HEK293 (cell line): ENCODE data around the gene KCNK3.

ENCODE experiments used
- CTCF ChIP-seq: fragments of 450-650 bp; formaldehyde crosslinking; IDR thresholded peaks from 2 replicates; pipeline ENCODE4 v1.5.1; 2016; ENCODE audit warnings: missing biosample characterization, missing genetic modification characterization
- GLI4 ChIP-seq: fragments of 450-650 bp; formaldehyde crosslinking; IDR thresholded peaks from 2 replicates; pipeline ENCODE4 v1.5.1; 2016; ENCODE audit warnings: missing biosample characterization, missing genetic modification characterization
- HIC1 ChIP-seq: fragments of 450-650 bp; formaldehyde crosslinking; IDR thresholded peaks from 2 replicates; pipeline ENCODE4 v1.5.1; 2016; ENCODE audit warnings: missing biosample characterization, missing genetic modification characterization
- HOXC10 ChIP-seq: sonication (generic); formaldehyde crosslinking; IDR thresholded peaks from 2 replicates; pipeline ENCODE4 v1.8.1; 2023; ENCODE audit warnings: mild to moderate bottlenecking, missing genetic modification reagents
- PBX3 ChIP-seq: sonication (generic); formaldehyde crosslinking; IDR thresholded peaks from 2 replicates; pipeline ENCODE4 v1.8.1; 2022; ENCODE audit warnings: mild to moderate bottlenecking, moderate library complexity, missing genetic modification reagents
- REST ChIP-seq: fragments of 450-650 bp; formaldehyde crosslinking; IDR thresholded peaks from 2 replicates; pipeline ENCODE4 v1.5.1; 2016; ENCODE audit warnings: missing biosample characterization, missing genetic modification characterization
- TCF7L2 ChIP-seq: IDR thresholded peaks from 2 replicates; pipeline ENCODE4 v1.6.1; 2011; ENCODE audit warnings: low read depth, mild to moderate bottlenecking, inconsistent platforms, low read length, moderate library complexity, borderline replicate concordance
- ZNF274 ChIP-seq, 2 experiments: fragments of 200-500 bp in 1 of 2; fragments of 450-650 bp in 1 of 2; sonication (Bioruptor generic) in 1 of 2; formaldehyde crosslinking in 1 of 2; IDR thresholded peaks; 2 replicates each; pipeline versions ENCODE4 v1.5.1 to v1.6.1; 2014 to 2016; ENCODE audit warnings: borderline replicate concordance in 1 of 2, inconsistent platforms in 1 of 2, low read length in 1 of 2, missing biosample characterization in 1 of 2, missing genetic modification characterization in 1 of 2
- ZNF664 ChIP-seq: fragments of 450-650 bp; formaldehyde crosslinking; IDR thresholded peaks from 2 replicates; pipeline ENCODE4 v1.5.1; 2016; ENCODE audit warnings: missing biosample characterization, missing genetic modification characterization
- ZNF692 ChIP-seq: fragments of 450-650 bp; formaldehyde crosslinking; IDR thresholded peaks from 2 replicates; pipeline ENCODE4 v1.5.1; 2016; ENCODE audit warnings: missing biosample characterization, missing genetic modification characterization
- ZNF785 ChIP-seq: fragments of 450-650 bp; formaldehyde crosslinking; IDR thresholded peaks from 2 replicates; pipeline ENCODE4 v1.5.1; 2016; ENCODE audit warnings: missing biosample characterization, missing genetic modification characterization

GRCh38 chr2:26660363-26660962 lies 32.1 kb upstream of the KCNK3 start:
- TF ChIP-seq ZNF664: no peak
- TF ChIP-seq CTCF (tag by site-specific recombination): no peak
- no peak for TF ChIP-seq HOXC10 (CRISPR knock-in tag)
- no peak for TF ChIP-seq ZNF785 (tag by site-specific recombination)
- TF ChIP-seq GLI4 (tag by site-specific recombination): no peak
- TF ChIP-seq HIC1: no peak
- no peak for TF ChIP-seq TCF7L2
- TF ChIP-seq ZNF274 (IDR thresholded peaks at IDR 0.05; ENCODE audit: low read length): no peak
- no peak for TF ChIP-seq ZNF274 (tag by site-specific recombination; IDR thresholded peaks at IDR 0.05; ENCODE audit: borderline replicate concordance)
- TF ChIP-seq REST (tag by site-specific recombination): no peak
- TF ChIP-seq PBX3 (CRISPR knock-in tag): no peak
- no peak for TF ChIP-seq ZNF692
